ENCODE measurements around the gene ZXDC. TPM values are rescaled to one million over a fixed set of nuclear protein-coding genes. Genes with fewer than 3 reads are reported as not detected.

The ZXDC gene
- total RNA-seq, 1 experiment from 2014 or later, result 33.3 TPM

- no peaks in the 10 kb centered on the region for H3K9me3 ChIP-seq (ENCODE audit: control insufficient read depth, insufficient read depth, low read depth, low read length)
- in situ Hi-C loops (cut with HindIII; ENCODE audit: low pct_unique_long_range_greater_than_20kb, low sequenced_read_pairs) (no loop called here), intact Hi-C loops (cut with micrococcal nuclease; ENCODE audit: unreplicated experiment) (no loop called here)
- ATAC-seq (no peak), DNase-seq (ENCODE audit: low read depth, low spot score) (no peak)
- no peaks in the 10 kb centered on the region for H3K27me3 ChIP-seq (ENCODE audit: control insufficient read depth, insufficient read depth, low read length)
- POLR2A ChIA-PET, result no interaction called here
- no peak overlapping the region for H3K4me3 ChIP-seq (ENCODE audit: low read depth in 2 of 2, low read length in 2 of 2)
- TF ChIP-seq POLR2AphosphoS5 (IDR thresholded peaks at IDR 0.05; ENCODE audit: low read depth, low read length), result no peak
- TF ChIP-seq REST (IDR thresholded peaks at IDR 0.05; ENCODE audit: insufficient read depth in 1 of 2, low read depth in 2 of 2, low read length in 1 of 2), result no peak
- TF ChIP-seq SIN3A (IDR thresholded peaks at IDR 0.05; ENCODE audit: borderline replicate concordance, insufficient read depth, low read depth, low read length), result no peak
- TF ChIP-seq CTCF (IDR thresholded peaks at IDR 0.05), result no peak
- TF ChIP-seq TCF7L2 (IDR thresholded peaks at IDR 0.05; ENCODE audit: low read depth, low read length), result no peak
- no peaks in the 10 kb centered on the region for H3K36me3 ChIP-seq (ENCODE audit: control insufficient read depth, insufficient read depth, low read length)
- CTCF ChIA-PET, result interaction anchor here (0.5 kb wide), 1 partner anchor 8 kb away, joined by 3 read pairs; no protein-coding TSS in a partner anchor
- no peak overlapping the region for H3K27ac ChIP-seq (ENCODE audit: low read length)
- H3K4me1 ChIP-seq (ENCODE audit: control insufficient read depth, insufficient read depth, low read length), result no peaks in the 10 kb centered on the region; the same call in 1 of the 2 replicates
- no TSS peak for BruUV-seq (replicated peaks)
These were observed 18.7 kb upstream of the ZXDC start for GRCh38 chr3:126494204-126494969.

- no peaks in the 10 kb centered on the region for H3K27me3 ChIP-seq (ENCODE audit: control insufficient read depth, insufficient read depth, low read length)
- intact Hi-C loops (cut with micrococcal nuclease; ENCODE audit: unreplicated experiment), result no loop called here
- no peaks in the 10 kb centered on the region for H3K9me3 ChIP-seq (ENCODE audit: control insufficient read depth, insufficient read depth, low read depth, low read length)
- H3K36me3 ChIP-seq (ENCODE audit: control insufficient read depth, insufficient read depth, low read length), result no peaks in the 10 kb centered on the region
- no peak overlapping the region for H3K27ac ChIP-seq (ENCODE audit: low read length)
- ChIA-PET CTCF (no interaction called here), POLR2A (no interaction called here)
- TF ChIP-seq POLR2AphosphoS5 (IDR thresholded peaks at IDR 0.05; ENCODE audit: low read depth, low read length) (no peak), TCF7L2 (IDR thresholded peaks at IDR 0.05; ENCODE audit: low read depth, low read length) (no peak), CTCF (IDR thresholded peaks at IDR 0.05) (no peak), REST (IDR thresholded peaks at IDR 0.05; ENCODE audit: insufficient read depth in 1 of 2, low read depth in 2 of 2, low read length in 1 of 2) (no peak)
- H3K4me3 ChIP-seq (ENCODE audit: low read depth in 2 of 2, low read length in 2 of 2), result no peak overlapping the region
- no TSS peak for BruUV-seq (replicated peaks)
- ATAC-seq (no peak), DNase-seq (ENCODE audit: low read depth, low spot score) (no peak)
- H3K4me1 ChIP-seq (ENCODE audit: control insufficient read depth, insufficient read depth, low read length), result no peaks in the 10 kb centered on the region; the same call in 1 of the 2 replicates
- in situ Hi-C loops (cut with HindIII; ENCODE audit: low pct_unique_long_range_greater_than_20kb, low sequenced_read_pairs), result no loop called here
These were observed 18.0 kb upstream of the ZXDC start for GRCh38 chr3:126493739-126494138.

All from Panc1 (cell line).